ENCODE measurements around the gene CEP126.

CEP126 gene

GRCh38 chr11:101929294-101929915 lies 14.6 kb downstream of the CEP126 start:
- DNase-seq (ENCODE audit: low read depth) = no peak
- TF ChIP-seq CTCF (conservative IDR thresholded peaks at IDR 0.05; ENCODE audit: control insufficient read depth, insufficient read depth, low read depth, low read length) = no peak
- H3K4me3 ChIP-seq (ENCODE audit: control insufficient read depth, low read depth, low read length) = no peak overlapping the region

- DNase-seq (ENCODE audit: low read depth) = no peak
- no peak overlapping the region for H3K4me3 ChIP-seq (ENCODE audit: control insufficient read depth, low read depth, low read length)
- no peak for TF ChIP-seq CTCF (conservative IDR thresholded peaks at IDR 0.05; ENCODE audit: control insufficient read depth, insufficient read depth, low read depth, low read length)
Observed at GRCh38 chr11:101931692-101932091, 16.9 kb downstream of the CEP126 start.

- no peak for DNase-seq (ENCODE audit: low read depth)
- TF ChIP-seq CTCF (conservative IDR thresholded peaks at IDR 0.05; ENCODE audit: control insufficient read depth, insufficient read depth, low read depth, low read length) = no peak
- no peak overlapping the region for H3K4me3 ChIP-seq (ENCODE audit: control insufficient read depth, low read depth, low read length)
Observed at GRCh38 chr11:101940901-101941520, 26.2 kb downstream of the CEP126 start.

GRCh38 chr11:101944923-101945322 lies 30.1 kb downstream of the CEP126 start:
- H3K4me3 ChIP-seq (ENCODE audit: control insufficient read depth, low read depth, low read length) = no peak overlapping the region
- no peak for TF ChIP-seq CTCF (conservative IDR thresholded peaks at IDR 0.05; ENCODE audit: control insufficient read depth, insufficient read depth, low read depth, low read length)
- DNase-seq (ENCODE audit: low read depth) = no peak

GRCh38 chr11:101945448-101945847 lies 30.6 kb downstream of the CEP126 start:
- TF ChIP-seq CTCF (conservative IDR thresholded peaks at IDR 0.05; ENCODE audit: control insufficient read depth, insufficient read depth, low read depth, low read length) = no peak
- no peak overlapping the region for H3K4me3 ChIP-seq (ENCODE audit: control insufficient read depth, low read depth, low read length)
- DNase-seq (ENCODE audit: low read depth) = no peak

GRCh38 chr11:101949680-101950220 lies 34.9 kb downstream of the CEP126 start:
- no peak for TF ChIP-seq CTCF (conservative IDR thresholded peaks at IDR 0.05; ENCODE audit: control insufficient read depth, insufficient read depth, low read depth, low read length)
- no peak for DNase-seq (ENCODE audit: low read depth)
- no peak overlapping the region for H3K4me3 ChIP-seq (ENCODE audit: control insufficient read depth, low read depth, low read length)

Data from fibroblast of mammary gland (primary cell).